Activated B cell treated with CpG ODN at 0.5 μM for 24 hours (primary cell): ENCODE measurements around the gene DDX4. TPM values are rescaled to one million over a fixed set of nuclear protein-coding genes. Genes with fewer than 3 reads are reported as not detected.

Experiments used
- ATAC-seq: fragments of 200-7000 bp; cut with Tn5 transposase; one replicate; pipeline ENCODE4 v1.10.0; 2021; ENCODE audit warnings: low read depth, mild to moderate bottlenecking, moderate library complexity
- CTCF ChIA-PET: fragments of 350-600 bp; sonication (Branson Sonifier 250); formaldehyde crosslinking; loops from one replicate; lab custom pipeline; 2021; ENCODE audit warnings: antibody characterized with exemption; lab: Charles Lee
- POLR2A ChIA-PET: fragments of 350-600 bp; sonication (Branson Sonifier 250); formaldehyde crosslinking; loops from one replicate; lab custom pipeline; 2021; ENCODE audit warnings: antibody characterized with exemption; lab: Charles Lee
- DNase-seq: peaks from one replicate; pipeline ENCODE4 v3.0.0; 2022
- H3K27ac Mint-ChIP-seq: one replicate; pipeline ENCODE4 v1.8.0; 2020; ENCODE audit warnings: mixed read lengths
- H3K27me3 Mint-ChIP-seq: one replicate; pipeline ENCODE4 v1.8.0; 2021; ENCODE audit warnings: mixed read lengths
- H3K36me3 Mint-ChIP-seq: one replicate; pipeline ENCODE4 v1.8.0; 2021; ENCODE audit warnings: low read depth, mixed read lengths
- H3K4me1 Mint-ChIP-seq: one replicate; pipeline ENCODE4 v1.8.0; 2021; ENCODE audit warnings: mixed read lengths
- H3K4me3 Mint-ChIP-seq: one replicate; pipeline ENCODE4 v1.8.0; 2020; ENCODE audit warnings: mild to moderate bottlenecking, mixed read lengths
- H3K9me3 Mint-ChIP-seq: one replicate; pipeline ENCODE4 v1.8.0; 2020; ENCODE audit warnings: mixed read lengths
- CTCF ChIP-seq: fragments of 200-600 bp; IDR thresholded peaks from one replicate; pipeline ENCODE4 v1.8.0; 2022; ENCODE audit warnings: antibody characterized with exemption, mild to moderate bottlenecking
- intact Hi-C: fragments of 100-400 bp; cut with micrococcal nuclease; formaldehyde crosslinking; loops from one replicate; pipeline ENCODE4 v1.15.1; 2024
- total RNA-seq: library from RNA; stranded (reverse); gene quantifications from 2 replicates; pipeline ENCODE4 v1.2.3, GENCODE V29; 2022

The DDX4 gene
- total RNA-seq, 1 donor from 2014 or later = not detected

GRCh38 chr5:55850839-55851674, 113.2 kb downstream of the DDX4 start, which contains the start of gene IL31RA:
TSS of gene IL31RA (plus strand) at chr5:55851357. CDS start at chr5:55851571, 214 bp downstream.
- TF ChIP-seq CTCF = no peak
- H3K27ac Mint-ChIP-seq = no peak within 1 kb of the TSS
- POLR2A ChIA-PET = no interaction called here
- intact Hi-C loops = no loop called here
- H3K4me1 Mint-ChIP-seq = no peaks in the 10 kb centered on the region
- ATAC-seq (no peak), DNase-seq (no peak)
- no peaks in the 10 kb centered on the region for H3K36me3 Mint-ChIP-seq
- no peaks in the 10 kb centered on the region for H3K9me3 Mint-ChIP-seq
- peaks cover 19% of the 10 kb centered on the region for H3K27me3 Mint-ChIP-seq
- CTCF ChIA-PET = no interaction called here
- H3K4me3 Mint-ChIP-seq = no peak within 1 kb of the TSS

- Mint-ChIP-seq H3K4me1 (no peaks in the 10 kb centered on the region), H3K9me3 (no peaks in the 10 kb centered on the region), H3K36me3 (no peaks in the 10 kb centered on the region), H3K27ac (no peak overlapping the region), H3K4me3 (no peak overlapping the region), H3K27me3 (peaks cover 21% of the 10 kb centered on the region)
- TF ChIP-seq CTCF = no peak
- intact Hi-C loops = no loop called here
- POLR2A ChIA-PET = no interaction called here
- CTCF ChIA-PET = no interaction called here
- DNase-seq = no peak
- no peak for ATAC-seq
These were observed 113.8 kb downstream of the DDX4 start for GRCh38 chr5:55851675-55851979.

- no peaks in the 10 kb centered on the region for H3K4me1 Mint-ChIP-seq
- no peak overlapping the region for H3K27ac Mint-ChIP-seq
- CTCF ChIA-PET = no interaction called here
- intact Hi-C loops = no loop called here
- no peak overlapping the region for H3K4me3 Mint-ChIP-seq
- TF ChIP-seq CTCF = no peak
- ATAC-seq (no peak), DNase-seq (no peak)
- no peaks in the 10 kb centered on the region for H3K36me3 Mint-ChIP-seq
- POLR2A ChIA-PET = no interaction called here
- H3K9me3 Mint-ChIP-seq = no peaks in the 10 kb centered on the region
- H3K27me3 Mint-ChIP-seq = peaks cover 20% of the 10 kb centered on the region
These were observed 114.6 kb downstream of the DDX4 start for GRCh38 chr5:55852503-55852902.

- ATAC-seq (no peak), DNase-seq (no peak)
- no peak for TF ChIP-seq CTCF
- peaks cover 21% of the 10 kb centered on the region for H3K27me3 Mint-ChIP-seq
- POLR2A ChIA-PET = no interaction called here
- no peaks in the 10 kb centered on the region for H3K9me3 Mint-ChIP-seq
- intact Hi-C loops = no loop called here
- H3K27ac Mint-ChIP-seq = no peak overlapping the region
- CTCF ChIA-PET = no interaction called here
- no peak overlapping the region for H3K4me3 Mint-ChIP-seq
- H3K36me3 Mint-ChIP-seq = no peaks in the 10 kb centered on the region
- H3K4me1 Mint-ChIP-seq = no peaks in the 10 kb centered on the region
These were observed 115.3 kb downstream of the DDX4 start for GRCh38 chr5:55853041-55853670.

GRCh38 chr5:55853818-55854217, 116.0 kb downstream of the DDX4 start:
- DNase-seq = no peak
- no peaks in the 10 kb centered on the region for H3K4me1 Mint-ChIP-seq
- H3K9me3 Mint-ChIP-seq = no peaks in the 10 kb centered on the region
- no peak for ATAC-seq
- no peak for TF ChIP-seq CTCF
- peaks cover 21% of the 10 kb centered on the region for H3K27me3 Mint-ChIP-seq
- CTCF ChIA-PET = no interaction called here
- H3K27ac Mint-ChIP-seq = no peak overlapping the region
- H3K4me3 Mint-ChIP-seq = no peak overlapping the region
- intact Hi-C loops = no loop called here
- POLR2A ChIA-PET = no interaction called here
- H3K36me3 Mint-ChIP-seq = no peaks in the 10 kb centered on the region
